GM21717 (cell line): ENCODE results near the gene MTR.

ENCODE experiments used
- ATAC-seq: cut with Tn5 transposase; IDR thresholded peaks from one replicate; pipeline ENCODE4 v1.9.1; 2021; ENCODE audit warnings: mild to moderate bottlenecking, moderate library complexity; ENCODE audit not compliant: unreplicated experiment

The MTR gene

DNA sequence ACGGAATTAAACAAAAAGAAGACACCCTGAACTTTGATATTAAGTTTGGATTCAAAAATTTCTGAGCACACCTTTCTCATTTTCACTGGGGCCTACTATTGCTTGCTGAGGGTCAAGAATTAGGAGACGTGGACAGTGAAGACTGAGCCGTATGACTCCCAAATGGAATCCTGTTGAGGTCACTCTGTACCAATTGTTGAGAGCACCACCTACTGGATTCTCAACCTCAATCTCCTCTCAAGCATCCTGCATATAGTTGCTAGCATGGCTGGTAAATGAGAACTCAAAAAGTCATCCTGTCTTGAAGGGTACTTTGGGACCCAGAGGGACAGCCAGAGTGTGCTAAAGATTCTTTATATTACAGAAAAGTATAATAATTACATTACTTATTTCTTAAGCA, 20.2 kb upstream of the MTR start:
- no peak for ATAC-seq

DNA sequence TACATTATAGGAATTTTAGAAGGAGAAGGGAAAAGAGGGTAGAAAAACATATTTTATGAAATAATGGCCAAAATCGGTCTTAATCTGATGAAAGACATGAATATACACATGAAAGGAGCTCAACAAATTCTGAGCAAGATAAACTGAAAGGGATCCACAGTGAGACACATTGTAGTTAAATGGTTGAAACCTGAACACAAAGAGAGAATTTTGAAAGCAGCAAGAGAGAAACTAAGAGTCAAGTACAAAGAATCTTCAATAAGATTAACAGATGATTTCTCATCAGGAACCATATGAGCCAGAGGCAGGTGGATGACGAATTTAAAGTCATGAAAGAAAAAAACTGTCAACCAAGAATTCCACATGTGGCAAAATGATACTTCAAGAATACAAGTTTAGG, 15.8 kb upstream of the MTR start:
- no peak for ATAC-seq

DNA sequence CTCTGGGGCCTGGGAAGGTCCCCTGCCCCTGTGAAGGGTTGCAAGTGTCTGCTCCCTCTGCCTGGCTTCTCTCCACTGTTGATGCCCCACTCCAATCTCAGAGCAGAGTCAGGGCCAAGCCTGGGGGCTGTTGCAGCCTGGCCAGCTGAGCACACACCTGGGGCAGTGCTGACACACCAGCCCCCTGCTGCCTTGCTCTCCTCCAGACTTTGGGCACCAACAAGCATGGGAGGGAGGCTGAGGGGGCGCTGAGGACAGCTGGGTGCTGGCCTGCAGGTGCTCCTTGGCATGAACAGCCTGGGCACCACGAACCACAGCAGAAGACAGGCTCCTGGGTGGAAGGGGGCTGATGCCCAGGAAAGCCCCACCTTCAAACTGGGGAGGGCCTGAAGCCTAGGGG, 9.6 kb upstream of the MTR start:
- ATAC-seq = no peak

DNA sequence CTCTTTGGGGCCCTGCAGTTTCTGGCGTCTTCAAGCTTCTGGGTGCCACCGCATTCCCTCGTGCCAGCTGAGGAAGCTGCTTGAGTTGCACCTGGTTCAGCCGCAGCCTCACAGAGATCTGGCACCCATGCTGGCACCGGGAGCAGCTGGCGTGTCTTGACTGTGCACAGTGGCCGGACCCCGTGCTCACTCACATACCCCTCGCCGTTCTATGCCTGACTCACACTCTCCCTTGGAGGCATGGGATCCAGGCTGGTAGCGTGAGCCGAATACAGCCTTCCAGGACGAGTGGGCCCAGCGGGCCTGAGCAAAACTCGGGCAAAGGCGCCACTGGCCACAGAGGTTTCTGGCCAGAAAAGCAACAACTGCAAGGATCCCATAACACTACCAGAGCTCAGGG, 8.6 kb upstream of the MTR start:
- no peak for ATAC-seq

DNA sequence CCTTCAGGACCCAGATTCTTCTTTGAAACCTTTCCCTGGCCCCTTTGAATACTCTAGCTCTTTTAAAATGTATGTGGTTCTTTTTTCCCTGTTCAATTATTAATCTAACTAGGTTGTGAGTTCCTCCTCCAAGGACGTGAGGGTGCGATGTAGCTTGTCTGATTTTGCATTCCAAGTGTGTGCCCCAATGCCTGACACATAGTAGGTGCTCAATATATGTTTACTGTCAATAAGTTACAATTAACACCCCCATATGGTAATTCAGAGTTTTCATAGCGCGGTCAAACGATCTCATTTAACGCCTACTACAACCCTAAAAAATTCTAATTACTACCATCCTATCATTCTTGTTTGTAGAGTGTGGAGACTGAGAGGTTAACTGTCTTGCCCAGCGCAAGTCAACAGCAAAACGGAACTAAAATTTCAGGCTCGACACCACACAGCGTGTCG, 482 bp upstream of the MTR start:
- no peak for ATAC-seq

DNA sequence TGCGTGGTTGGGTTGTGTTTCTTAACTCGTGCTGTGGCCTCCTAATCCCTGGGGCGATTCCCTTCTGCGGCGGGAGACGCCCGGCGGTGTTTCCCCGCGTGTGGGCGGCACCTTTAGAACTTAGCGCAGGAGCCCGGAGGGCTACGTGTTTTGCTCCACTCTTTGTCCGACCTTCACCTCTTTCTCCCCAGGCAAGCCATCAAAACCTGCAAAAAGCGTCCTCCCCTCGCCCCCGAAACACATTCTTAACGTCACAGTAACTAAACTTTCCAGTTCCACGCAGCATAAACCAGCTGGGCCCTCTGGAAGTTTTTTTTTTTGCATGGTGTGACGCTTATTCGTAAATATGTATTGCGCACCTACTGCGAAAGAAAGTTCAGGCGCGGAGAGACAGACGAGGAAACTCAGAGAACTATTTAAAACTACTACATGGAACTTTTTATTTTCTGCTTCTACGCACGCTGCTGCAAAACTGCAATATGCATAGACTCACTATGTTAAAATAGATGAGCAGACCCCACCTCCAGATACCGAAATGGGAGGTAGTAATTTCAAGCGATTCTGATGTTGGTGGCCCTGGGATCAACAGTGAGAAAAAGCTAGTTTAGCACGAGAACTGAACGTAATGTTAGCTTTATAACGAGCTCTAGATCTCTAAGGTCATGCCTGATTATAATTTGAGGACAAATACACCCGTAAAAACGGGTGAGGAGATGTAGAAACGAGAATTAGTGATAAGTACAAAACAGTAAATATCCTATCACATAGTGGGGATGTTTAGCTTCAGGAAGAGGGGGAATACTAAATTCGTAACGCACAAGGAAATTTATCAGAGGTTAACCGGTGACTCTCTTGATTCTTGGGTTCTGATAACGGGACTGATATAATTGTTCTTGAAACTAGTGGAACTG, 920 bp downstream of the MTR start:
- ATAC-seq = peak; percentile 40

DNA sequence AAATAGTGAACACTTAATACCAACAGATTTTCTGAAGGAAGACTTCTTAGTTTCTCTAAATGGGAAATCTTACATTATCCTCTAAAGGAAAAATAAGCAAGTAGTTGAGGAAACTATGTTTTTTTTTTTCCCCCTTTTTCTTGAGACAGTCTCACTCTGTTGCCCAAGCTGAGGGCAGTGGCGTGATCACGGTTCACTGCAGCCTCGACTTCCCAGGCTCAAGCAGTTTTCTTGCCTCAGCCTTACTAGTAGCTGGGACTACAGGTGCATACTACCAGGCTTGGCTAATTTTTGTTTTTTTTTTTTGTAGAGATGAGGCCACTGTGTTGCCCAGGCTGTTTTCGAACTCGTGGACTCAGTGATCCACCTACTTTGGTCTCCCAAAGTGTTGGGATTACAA, 3.9 kb downstream of the MTR start:
- no peak for ATAC-seq

DNA sequence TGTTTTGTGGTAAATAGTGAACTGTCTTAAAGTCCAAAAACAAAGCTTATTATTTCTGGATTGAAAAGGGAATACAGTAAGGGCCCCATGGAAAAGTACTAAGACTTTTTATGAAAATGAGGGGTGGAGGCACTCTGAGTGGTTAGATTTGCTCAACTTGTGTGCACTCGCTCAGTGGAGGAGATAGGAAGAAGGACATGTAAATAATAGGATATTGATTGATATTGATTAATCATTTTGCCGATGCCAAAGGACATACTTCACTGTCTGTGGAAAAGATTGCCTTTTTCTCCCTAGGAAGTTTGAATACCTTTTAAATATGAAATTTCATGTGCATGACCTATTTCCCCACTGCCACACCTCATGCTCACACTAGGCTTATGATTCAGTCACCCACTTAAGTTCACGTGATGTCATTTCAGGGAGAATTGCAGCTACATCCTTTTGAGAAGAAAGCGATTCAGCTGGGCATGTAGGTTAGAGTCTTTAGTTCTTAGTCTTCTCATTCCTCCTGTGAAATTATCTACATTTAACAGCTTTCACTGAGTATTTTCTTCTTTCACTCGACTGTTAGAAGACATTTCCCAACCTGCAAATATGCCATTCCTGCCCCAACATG, 5.0 kb downstream of the MTR start:
- no peak for ATAC-seq

DNA sequence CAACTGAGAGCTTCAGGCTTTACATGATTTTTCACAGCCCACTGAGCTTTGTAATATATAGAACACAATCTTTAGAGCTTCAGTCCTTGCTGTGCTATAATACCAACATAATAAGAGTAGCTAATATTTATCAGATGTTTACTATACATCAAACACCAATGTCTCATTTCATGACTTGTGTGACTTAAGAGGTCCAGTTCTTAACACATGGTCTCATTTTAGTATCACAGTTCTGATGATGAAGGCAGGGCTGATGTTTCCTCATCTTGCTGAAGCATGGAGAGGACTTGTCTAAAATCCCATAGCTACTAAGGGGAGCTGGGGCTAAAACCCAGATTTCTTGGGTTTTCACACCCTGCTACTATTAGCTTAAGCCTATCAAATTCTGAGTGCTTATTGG, 5.5 kb downstream of the MTR start:
- ATAC-seq = no peak

DNA sequence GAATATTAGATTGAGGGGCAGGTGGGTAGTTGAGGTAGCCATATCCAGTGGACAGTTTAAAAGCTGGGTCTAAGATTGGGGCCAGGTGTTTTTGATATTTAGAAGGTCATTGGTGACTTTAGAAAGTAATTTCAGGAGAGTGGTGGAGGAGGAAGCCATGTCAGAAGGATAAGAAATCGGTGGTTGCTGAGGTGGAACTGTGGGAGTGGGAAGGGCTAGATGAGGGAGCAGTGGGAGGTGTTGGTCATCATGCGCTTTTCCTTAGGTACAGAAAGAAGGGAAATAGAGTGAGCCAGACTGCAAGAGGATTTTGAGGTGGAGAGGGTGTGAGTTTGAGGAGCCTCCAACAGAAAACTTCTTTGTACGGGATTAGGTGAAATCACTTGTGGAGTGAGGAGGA, 7.2 kb downstream of the MTR start:
- ATAC-seq = no peak

DNA sequence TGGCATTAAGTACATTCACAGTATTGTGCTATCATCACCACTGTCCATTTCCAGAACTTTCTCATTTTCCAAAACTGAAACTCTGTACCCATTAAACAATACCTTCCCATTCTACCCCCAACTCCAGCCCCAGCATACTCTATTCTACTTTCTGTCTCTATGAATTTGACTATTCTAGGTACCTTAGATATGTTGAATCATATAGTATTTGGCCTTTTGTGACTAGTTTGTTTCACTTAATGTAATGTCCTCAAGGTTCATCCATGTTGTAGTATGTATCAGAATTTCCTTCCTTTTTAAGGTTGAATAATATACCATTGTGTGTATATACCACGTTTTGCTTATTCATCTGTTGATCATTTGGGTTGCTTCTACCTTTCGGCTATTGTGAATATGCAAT, 11.5 kb downstream of the MTR start:
- ATAC-seq = no peak

DNA sequence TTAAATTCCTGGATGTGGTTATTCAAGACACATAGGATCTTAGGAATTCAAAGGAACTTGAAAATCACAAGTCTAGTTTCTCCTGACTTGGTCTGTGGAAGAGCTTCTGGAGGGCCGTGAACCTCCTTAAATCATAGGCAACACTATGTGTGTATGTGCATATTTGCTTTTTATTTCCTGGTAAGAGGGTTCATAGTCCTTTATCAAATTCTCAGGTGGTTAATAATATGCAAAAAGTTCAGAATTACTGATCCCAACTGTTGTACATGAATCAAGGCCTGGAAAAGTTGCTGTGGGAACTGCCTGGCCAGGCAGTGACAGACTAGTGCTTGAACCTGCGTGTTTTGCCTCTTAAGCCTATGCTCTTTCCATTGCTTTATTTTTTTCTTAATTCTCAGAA, 12.9 kb downstream of the MTR start:
- ATAC-seq = no peak

DNA sequence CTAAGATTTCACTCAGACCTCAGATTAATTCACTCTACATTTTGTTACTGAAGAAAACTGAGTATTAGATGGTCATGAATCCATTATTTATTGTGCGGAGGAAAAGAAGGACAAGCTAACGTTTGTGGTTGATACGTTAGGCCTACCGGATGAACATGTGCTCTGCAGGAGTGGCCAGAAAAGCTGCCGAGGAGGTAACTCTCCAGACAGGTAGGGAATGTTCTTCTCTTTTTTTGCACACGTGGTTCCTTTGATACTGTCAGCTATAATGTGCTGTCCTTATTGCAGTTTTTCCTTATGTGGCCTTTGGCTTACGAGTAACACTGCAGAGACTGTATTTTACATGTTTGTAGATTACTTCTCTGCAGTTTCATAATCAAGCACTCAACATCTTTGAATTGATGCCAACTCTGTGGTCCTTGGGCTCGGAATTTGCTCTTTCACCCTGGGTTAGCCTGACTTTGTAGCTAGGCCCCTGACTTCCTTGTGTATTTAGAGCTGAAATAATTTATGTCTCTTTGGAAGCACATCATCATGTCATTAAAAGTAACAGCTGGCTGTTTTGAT, 13.6 kb downstream of the MTR start:
- ATAC-seq = no peak

DNA sequence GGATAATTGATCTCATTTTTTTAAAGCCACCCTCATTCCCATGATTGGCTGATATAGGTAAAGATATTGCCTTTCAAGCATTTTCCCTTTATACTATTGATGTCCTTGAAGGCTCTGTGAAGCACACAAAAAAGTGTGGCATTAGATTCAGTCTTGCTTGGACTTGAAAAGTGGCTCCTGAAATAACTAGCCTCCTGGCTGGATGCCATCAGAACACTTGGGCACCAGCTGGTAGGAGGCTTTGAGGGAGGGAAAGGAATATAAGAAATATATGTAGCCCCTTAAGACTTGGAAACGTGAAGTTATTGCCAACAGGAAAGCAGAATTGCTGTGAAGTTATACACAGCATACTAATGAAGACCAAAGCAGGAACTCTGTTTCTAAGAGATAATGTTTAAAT, 14.1 kb downstream of the MTR start:
- ATAC-seq = no peak

DNA sequence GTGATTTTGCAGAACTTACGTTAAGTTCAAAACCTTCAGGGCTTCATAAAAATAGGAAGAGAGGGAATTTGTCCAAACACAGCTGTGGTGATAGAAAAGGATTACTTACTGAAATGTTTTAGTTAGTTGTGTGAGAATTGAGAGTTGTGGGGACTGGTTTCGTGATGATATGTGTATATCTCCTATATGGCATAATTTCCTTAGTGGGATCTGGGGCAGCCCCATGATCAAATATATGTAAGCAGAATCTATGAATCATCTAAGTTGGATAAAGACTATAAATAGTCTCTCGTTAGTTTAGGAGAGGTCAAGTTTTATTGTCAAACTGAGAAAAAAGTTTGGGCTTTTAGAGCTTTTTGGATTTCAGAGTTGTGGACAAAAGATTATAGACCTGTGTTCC, 14.9 kb downstream of the MTR start:
- ATAC-seq = no peak

DNA sequence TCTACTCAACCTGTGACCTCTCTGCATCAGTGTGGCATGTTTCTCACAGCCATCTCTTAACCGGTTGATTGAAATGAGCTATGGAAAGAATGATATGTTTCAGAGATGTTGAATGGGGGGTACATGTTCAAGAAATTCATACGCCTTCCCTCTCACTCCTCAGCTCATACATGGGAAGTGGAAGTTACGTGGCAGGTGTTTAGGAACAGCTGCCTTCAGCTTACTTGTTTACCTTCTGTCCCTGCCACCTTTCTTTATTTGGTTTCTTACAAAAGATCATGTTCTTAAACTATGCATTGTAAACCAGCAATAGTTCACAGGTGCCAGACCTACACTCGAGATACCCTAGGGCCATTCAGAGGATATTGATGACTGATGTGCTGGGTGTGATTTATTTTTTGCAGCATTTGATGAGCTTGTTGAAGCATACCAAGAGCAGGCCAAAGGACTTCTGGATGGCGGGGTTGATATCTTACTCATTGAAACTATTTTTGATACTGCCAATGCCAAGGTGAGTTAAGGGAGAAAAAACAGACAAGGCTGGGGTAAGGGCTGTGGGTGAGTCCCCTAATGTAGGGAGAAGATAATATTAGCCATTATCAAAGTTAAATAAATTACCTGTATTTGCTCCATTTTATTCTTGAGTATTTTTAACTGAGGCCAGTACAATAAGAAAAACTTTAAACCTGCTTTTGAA, 17.4 kb downstream of the MTR start:
- ATAC-seq = no peak

DNA sequence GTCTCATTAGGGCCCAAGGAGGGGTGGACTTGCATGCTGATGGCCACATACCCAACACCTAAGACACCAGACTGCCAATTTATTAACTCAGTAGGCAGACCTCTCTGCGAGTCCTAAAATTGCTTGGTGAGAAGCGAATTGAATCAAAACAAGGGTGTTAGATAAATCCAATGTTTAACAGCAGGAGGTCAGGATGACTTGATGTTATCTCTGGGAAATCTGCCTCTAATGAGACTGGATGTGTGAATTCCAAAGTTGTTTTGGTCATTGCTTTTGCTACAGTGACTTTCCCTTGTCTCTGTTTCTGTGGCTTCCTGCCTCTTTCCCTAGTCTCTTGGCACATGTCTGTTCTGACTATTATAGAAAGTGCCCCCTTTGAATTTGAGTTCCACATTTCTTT, 20.8 kb downstream of the MTR start:
- no peak for ATAC-seq

DNA sequence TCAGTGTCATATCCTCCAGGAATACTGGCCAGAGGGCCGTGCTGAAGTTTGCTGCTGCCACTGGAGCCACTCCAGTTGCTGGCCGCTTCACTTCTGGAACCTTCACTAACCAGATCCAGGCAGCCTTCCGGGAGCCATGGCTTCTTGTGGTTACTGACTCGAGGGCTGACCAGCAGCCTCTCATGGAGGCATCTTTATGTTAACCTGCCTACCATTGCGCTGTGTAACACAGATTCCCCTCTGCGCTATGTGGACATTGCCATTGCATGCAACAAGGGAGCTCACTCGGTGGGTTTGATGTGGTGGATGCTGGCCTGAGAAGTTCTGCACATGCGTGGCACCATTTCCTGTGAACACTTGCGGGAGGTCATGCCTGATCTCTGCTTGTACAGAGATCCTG, 24.8 kb downstream of the MTR start:
- no peak for ATAC-seq

DNA sequence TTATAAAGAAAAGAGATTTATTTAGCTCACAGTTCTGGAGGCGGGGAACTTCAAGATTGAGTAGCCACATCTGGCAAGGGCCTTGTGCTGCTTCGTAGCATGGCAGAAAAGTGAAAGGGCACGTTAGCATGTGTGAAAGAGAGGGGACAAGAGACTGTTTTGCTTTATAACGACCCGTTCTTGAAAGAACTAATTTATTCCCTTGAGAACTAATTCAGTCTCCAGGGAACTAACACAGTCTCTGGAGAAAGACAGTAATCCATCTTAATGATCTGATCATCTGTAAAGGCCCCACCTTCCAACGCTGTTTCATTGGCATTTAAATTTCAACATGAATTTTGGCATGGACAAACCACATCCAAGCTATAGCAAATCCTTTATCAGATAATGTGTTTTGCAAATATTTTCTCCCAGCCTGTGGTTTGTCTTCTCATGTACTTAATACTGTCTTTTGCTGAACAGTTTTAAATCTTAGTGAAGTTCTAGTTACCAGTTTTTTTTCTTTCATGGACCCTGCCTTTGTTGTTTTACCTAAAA, 26.1 kb downstream of the MTR start:
- ATAC-seq = no peak

DNA sequence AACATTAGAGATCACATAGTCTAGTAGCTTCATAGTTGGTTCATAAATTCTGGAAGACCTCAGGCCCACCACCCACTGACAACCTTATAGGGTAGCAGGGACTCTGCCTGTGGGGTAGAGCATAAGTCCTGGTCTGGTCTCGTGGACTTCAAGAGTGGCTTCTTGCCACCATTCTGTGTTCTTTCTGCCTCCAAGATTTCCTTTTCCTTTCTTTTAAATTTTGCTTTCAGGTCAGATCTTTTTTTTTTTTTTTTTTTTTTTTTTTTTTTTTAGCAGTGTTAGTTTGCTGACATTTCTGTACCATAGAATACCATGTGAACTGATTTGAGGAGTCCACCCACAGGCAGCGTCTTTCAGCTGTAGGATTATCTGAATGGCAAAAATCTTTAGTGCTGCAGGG, 28.5 kb downstream of the MTR start:
- no peak for ATAC-seq

DNA sequence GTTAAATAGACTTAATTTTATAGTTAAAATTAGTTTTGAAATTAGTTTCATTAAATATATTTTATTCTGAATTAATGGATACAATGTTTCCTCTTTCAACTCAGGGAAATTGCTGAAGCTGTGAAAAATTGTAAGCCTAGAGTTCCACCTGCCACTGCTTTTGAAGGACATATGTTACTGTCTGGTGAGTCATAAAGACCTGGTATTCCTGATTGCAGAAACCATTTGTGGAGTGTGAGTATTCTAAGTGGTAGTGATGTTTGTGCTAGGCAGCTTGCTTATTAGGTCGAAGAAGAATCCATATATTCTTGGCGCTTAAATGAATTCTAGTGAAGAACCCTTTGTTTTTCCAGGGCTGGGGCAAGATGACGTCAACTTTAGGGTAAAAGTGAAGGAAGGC, 34.0 kb downstream of the MTR start:
- ATAC-seq = no peak
